ENCODE measurements around the gene ALDH1A1.

DNA sequence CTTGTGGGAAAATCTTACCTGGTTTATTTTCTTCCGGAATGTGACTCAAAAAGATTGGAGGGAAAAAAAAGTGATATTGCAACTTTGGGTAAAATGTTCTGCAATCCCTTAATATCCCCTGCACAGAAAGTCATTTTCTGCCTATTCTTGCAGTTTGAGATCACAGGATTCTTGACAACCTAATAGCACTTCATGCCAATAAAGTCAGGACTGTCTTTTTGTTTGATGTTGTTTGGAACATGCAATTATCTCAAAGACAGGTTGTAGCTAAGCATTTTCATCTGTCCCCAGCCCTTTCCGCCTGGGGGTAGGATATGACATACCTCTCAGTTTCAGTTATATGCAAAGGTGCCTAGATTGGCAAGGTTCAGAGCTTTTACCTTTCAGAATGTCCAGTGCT is 63.9 kb downstream of the ALDH1A1 start:
- no peak for TF ChIP-seq GATA2 (IDR thresholded peaks at IDR 0.05; ENCODE audit: low read depth, low read length)
- no peak for TF ChIP-seq GATA3 (IDR thresholded peaks at IDR 0.05; ENCODE audit: low read depth, low read length)

Measured in SH-SY5Y (cell line).